ENCODE measurements around the gene KCNB1.

Gene KCNB1

DNA sequence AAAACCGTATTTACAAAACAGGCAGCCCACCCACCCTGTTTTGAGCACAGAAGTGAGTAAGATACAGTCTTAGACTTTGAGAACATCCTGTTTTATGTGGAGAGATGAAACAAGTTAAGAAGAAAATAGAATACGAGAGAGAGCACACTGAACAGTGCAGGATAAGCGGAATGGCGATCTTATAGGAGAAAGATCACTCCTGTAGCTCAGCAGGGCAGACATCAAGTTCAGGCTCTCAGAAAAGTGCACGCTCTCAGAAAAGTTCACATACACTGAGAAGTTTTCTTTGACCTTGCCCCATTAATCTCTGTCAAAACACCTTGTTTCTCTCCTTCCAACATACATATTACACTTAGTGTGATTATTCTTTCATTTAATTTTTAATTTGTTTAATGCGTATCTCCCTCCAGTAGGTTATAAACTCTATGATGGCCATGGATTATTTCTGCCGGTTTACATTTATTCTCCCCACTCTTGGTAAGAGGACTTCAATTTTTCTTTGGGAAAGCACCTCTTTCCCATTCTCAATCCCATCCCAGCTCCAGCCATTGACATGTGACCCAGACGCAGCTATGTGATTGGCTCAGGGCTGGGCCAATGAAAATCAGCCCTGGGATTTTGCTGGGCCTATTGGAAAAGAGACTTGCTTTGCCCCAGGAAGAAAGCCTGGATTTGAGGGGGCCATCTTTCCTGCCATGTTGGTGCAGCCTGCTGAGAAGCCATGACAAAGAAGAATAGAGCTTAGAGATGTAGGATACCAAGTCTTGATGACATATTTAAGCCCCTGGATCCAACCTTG, 16.2 kb downstream of the KCNB1 start:
- DNase-seq: no peak

DNA sequence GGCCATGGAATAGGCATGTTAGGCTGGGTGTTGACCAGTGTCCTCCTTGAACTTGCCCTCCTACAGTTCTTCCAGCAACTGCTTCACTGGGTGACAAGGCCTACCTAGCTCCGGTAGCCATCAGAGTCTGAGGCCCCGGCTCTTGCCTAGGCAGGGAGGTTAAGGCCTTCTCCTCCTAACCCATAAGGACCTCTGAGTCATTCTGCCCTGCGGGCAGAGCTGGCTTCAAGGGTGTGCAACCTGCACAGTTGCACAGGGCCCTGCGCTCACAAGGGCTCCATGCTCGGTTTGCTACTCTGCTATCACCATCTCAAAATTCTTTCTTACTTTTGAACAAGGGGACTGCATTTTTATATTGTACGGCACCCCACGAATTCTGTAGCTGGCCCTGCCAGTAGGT, 17.9 kb downstream of the KCNB1 start:
- DNase-seq: no peak

DNA sequence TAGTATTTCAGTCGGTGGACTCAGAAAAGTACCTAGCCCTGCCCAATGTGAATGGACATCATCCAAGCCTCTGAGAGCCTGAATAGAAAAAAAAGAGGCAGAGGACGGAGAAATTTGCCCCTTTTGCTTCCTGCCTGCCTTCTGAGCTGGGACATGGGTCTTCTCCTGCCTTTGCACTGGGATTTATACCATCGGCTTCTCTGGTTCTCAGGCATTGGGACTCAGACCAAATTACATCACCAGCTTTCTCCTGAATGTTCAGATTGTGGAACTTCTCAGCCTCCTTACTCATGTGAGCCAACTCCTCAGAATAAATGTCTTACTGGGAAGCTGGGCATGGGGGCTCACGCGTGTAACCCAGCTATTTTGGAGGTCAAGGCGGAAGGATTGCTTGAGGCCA, 19.8 kb downstream of the KCNB1 start:
- DNase-seq: no peak

DNA sequence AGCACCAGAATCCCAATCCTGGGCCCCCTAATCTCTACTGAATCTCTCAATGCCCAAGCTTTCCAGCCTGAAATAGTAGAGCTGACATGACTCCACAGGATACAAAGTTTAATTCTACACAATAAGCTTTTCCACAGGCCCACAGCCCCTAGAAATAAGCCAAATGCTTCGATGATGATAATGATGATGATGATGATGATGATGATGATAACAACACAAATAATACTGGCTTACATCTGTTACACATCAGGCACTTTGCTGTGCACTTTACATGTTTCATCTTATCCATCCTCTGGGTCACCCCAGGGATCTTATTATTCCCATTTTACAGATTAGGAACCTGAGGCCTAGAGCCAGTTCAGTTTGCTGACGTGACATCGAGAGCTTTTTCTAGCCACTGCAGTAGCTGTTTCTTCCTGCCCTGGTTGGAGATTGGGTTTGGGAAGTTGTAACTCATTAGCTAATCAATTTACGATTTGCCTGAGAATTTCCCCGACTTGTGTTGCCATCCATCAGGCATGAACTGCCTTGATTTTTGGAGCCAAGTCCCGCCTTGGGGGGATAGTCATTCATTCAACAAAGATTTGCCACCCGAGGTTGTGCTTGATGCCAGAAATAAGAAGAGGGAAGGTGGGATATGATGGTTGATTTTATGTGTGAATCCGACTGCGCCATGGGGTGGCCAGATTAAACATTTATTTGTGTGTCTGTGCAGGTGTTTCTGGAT, 20.4 kb downstream of the KCNB1 start:
- DNase-seq: no peak

DNA sequence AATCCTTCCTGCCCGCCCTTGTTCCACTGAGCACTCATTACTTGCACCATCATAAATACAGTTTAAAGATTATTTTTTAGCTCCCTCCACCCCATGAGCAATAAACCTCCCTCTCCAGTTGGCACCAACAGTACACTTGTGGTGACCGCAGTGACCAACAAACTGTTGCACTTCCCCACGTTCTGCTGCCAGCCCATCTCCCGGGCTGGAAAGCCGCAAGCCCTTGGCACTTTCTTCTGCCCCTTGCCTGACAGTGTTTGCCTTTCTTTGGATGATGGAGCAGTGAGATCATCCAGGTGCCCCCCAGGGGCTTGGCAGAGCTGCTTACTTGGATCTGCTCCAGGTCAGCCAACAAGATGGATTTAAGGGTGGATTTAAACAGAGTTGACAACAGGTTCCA, 21.6 kb downstream of the KCNB1 start:
- DNase-seq: peak; percentile 36

DNA sequence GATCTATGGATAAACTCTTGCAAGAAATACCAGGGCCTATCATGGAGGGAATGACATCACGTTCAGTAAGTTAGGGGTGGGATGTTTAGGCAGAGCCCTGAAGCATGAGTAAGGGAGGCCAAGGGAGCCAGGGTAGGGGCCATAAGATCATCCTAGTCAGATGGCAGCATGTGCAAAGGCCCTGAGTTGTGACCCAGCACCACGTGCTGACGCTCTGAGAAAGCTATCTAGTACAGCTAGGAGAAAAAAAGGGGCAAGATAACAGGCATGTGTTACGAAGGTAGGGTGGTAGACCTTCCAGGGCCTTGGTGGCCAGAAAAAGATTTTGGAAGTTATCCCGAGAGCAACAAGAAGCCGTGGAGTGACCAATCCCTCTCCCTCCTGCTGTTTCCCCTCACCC, 22.3 kb downstream of the KCNB1 start:
- no peak for DNase-seq

DNA sequence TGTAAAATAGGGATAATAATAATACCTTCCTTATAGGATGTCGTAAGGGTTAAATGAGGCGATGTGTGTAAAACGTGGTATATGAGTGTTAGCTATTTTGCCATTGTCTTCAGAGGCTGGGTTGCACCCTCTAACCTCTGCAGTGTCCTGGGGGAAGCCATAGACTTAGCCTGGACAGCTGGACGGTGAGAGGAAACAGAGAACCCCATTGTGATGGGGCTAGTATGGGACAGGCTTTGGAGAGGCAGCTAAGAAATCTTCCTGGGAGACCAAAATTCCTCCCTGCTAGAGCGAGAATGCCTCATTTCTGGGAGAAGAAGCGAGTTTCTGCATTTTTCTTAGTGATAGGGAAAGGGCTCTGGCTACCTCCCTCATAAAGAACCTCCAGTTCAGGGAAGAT, 22.8 kb downstream of the KCNB1 start:
- DNase-seq: no peak

DNA sequence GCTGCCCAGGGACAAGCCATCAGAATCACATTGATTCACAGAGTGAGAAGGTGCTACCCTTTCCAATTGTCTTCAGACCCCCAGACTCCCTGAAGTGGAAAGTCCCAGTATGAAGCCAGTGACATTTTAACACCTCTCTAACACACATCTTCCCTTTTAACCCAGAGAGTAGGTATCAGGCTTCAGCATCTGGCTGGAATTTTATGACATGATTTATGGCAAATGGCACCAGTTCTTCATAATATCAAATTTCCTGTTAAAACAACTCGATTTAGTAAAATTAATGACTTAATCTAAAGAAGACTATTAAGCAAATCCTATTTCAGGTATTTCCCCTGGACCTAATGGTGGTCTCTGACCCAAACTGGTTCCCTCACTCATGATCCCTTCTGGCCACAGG, 25.0 kb downstream of the KCNB1 start:
- no peak for DNase-seq

DNA sequence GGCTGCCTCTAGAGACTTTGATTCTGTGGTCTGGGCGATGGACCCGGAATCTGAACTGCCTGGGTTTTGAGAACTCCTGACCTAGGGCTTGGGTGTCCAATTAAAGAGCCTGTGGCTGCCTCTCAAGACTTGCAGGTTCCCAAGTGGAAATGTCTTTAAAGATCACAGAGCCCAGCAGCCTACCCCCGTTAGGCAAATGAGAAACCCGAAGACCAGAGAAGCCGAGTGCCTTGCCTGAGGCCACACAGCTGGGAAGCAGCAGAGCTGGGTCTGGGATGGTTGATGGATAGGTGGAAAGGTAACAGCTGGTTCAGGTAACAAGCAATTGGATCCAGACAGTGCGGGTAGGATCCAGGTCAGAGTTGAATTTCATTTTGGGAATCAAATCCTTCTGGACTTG, 25.8 kb downstream of the KCNB1 start:
- no peak for DNase-seq

DNA sequence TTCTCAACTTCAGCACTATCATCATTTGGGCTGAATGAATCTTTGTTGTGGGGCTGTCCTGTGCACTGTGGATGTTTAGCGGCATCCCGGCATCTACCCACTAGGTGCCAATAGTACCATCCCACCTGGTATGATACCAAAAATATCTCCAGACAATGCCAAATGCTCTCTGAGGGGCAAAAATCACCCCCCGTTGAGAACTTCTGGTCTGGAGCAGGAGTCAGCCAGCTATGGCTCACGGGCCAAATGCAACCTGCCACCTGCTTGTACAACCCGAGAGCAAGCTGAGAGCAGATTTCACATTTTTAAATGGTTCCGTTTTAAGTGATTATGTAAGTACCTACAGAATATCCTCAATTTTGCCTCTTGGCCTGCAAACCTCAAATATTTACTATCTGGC, 26.8 kb downstream of the KCNB1 start:
- no peak for DNase-seq

DNA sequence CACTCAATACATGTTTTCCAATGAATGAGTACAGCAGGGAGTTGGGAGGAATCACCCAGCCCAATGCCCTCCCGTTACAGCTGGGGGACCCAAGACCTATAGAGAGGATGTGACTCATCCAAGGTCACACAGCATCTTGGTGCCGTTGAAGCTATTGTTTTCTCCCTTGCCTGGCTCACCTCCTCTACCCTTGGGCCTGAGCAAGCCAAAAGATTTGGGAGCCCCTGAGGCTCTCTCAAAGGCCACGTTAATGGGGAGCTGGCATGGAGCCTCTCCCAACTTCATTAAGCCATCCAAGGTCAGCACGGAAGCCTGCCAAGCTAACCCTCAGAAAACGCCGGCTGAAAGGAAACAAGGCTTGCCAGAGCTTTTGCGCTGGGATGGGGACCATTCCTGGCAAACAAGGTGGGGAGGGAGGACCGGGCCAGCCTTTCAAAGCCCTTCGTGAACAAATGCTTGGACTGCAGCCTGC, 30.4 kb downstream of the KCNB1 start:
- DNase-seq: no peak

DNA sequence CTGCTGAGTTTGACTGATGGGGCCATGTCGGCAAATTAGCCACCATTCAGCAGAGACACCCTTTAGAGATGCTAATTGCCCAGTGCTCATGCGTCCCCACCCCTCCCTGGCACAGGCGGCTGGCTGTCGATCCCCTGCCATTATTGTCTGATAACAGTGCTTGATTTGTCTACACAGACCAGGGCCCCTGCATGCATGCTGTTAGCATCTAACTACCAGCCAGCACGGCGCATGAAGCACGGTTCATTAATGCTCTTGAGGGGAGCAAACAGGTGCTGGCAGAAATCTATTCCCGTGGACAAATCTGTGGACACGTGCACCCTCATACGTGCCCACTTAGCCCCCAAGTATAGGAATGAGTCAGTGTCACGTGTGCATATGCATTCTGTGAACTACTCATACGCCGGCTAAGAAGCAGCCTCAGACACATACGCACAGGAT, 32.2 kb downstream of the KCNB1 start:
- DNase-seq: no peak

DNA sequence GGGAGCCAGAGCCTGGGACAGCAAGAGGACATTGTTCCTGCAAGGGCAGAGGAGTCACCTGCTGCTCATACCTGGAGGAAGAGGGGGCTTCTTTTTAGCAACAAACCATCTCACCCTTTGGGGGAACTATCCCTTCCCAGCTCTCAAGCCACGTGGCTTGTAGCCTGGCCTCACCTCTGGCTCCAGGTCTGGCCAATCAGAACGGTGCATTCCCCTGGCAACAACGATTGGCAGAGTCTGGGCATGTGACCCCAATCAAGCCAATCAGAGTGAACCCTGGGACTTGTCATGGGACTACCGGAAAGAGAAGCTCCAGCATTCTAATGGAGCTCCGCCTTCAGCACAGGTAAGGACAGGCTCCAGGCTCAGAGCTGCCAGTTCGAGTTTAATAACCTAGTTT, 33.6 kb downstream of the KCNB1 start:
- no peak for DNase-seq

DNA sequence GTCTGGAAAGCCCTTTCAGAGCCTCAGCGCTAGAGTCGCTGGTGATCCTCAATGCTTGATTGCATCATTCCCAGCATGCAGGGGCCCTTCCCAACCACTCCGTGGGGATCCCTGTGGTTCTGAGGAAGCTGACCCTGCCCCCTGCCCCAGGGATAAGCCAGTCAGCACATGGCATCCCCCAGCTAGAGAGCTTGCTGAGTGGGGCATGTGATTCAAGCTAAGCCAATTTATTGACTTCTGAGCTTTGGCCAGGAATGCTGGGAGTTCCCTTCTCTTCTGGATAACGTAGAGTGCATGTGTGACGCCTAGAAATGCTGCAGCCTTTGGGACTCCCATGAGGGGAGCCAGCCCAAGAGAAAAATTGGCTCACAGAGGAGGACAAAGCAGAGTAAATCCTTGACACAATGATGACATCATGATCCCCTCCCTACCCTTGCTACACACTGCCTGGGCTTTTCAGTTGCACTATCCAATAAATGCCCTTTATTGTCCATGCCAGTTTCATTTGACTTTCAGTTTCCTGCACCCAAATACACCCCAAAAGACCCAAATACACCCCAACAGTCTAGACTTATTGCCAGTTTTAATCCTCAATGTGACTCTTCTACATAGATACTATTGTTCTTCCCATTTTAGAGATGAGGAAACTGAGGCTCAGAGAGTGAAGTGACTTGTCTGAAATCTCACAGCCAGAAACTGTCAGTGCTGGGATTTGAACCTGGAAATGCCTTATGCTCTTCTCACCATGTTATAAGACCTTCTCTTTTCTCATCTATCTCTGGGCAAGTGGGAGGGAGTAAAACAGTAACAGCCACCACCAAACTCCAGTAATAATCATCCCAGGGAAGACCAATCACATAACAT, 34.3 kb downstream of the KCNB1 start:
- DNase-seq: no peak

DNA sequence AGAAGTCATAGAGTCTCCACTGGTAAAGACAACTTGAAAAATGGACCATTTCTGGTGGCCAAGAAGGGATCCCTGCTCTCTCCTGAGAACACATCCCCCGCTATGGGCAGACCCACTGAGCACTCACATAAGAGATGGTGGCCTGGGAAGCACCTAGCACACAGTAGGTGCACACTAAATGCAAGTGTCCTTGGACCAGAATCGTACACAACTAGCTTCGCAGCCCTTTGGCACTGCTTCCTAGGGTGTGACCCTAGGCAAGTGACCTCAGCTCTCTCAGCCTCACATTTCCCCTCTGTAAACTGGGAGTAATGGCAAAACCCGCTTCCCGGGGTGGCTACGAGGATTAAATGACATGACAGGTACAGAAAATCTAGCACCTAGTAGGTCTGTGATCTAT, 35.1 kb downstream of the KCNB1 start:
- no peak for DNase-seq

DNA sequence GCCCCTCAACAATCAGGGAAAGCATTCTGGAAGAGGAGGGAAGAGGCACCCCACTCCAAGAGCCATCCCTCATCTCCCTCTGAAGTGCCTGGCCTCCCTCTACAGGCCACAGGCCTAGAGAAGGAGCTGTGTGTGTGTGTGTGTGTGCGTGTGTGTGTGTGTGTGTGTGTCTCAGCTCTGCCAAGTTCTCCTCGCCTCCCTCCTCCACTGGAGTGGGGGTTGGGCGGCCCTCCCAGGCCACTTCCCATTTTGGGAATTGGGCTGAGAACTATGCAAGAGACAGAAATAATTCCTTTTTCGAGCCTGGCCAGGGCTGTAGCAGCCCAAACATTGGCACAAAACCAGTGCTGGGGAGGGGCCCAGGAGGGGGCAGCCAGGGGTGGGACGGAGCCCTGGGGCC, 35.7 kb downstream of the KCNB1 start:
- no peak for DNase-seq

DNA sequence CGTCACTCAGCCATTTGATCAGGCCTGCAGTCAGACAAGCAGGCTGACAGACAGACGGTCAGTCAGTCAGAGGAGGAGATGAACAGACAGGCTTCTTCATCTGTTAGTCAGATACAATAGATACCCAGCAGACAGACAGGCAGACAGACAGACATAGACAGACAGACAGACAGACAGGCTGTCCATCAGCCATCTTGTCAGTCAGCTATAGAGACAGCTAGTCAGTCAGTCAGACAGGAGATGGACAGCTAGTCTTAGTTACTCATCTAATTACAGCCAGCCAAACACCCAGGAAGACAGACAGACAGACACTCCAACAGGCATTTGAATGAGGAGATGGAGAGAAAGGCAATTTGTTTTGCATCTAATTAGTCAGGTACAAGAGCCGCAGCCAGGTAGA, 36.4 kb downstream of the KCNB1 start:
- DNase-seq: no peak

DNA sequence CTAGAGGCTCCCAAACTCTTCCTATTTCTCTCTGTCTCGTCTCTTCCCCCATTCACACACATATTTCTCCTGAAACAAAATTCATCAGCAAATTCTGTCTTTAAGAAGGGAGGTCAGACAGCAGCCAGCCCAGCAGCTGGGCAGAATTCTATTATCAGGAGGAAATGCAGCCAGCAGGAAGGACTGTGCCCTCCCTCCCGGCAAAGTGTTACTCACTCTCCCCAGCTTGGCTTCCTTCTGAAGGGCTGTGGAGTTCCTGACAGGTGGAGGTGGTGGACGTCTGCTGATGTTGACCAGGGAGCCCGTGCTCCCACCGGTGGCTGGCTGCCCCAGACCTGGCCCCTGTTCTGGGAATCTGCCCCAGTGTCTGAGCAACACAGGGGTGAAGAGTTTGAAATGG, 37.3 kb downstream of the KCNB1 start:
- DNase-seq: no peak

DNA sequence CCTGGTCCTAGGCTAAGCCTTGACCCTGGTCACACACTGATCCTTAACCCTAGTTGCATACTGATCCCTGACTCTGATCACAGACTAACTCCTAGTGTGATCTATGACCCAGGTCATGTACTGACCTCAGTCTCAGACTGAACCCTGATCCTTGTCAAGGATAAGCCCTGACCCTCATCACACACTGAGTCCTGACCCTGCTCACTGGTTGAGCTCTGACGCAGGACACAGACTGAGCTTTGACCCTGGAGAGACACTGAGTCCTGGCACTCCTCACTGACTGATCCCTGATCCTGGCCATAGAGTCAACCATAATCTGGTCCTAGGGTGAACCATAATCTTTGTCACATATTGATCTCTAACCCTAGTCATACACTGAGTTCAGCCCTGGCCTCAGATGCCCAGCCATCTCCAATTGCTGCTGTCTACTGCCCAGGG, 37.9 kb downstream of the KCNB1 start:
- DNase-seq: no peak

DNA sequence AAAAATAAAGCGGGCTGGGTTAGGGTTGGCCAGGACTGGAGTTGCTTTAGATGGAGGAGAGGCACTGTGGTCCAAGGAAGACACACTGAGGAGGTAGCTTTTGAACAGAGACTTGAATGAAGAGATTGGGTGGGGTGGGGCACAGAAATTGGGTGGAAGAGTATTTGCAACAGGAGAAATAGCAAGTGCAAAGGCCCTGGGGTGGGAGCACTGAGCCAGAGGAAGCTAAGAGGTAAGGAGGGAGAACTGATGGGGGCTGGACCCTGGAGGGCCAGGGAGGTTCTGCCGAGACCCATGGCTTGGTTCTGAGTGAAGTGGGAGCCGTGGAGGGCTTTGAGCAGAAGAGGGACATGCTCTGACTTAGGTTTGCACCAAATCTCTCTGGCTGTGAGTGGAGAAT, 45.4 kb downstream of the KCNB1 start:
- no peak for DNase-seq

DNA sequence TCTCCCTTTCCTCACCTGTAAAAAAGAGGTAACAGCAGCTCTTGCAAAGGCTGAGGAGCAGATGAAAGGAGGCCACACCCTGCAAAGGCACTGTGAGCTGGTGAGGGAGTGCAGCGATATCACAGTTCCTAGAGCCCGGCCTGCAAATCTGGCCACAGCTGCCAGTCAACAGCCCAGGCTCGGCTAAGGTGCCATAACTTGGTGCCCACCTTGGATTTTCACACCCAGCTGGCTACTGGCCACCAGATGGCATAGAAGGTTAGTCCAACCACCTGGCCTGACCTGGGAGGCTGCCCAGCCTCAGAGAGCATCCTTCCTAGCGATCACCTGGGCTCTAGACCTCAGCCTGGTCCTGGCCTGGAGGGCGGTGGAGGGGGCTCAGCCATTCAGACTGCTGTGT, 46.8 kb downstream of the KCNB1 start:
- DNase-seq: no peak

DNA sequence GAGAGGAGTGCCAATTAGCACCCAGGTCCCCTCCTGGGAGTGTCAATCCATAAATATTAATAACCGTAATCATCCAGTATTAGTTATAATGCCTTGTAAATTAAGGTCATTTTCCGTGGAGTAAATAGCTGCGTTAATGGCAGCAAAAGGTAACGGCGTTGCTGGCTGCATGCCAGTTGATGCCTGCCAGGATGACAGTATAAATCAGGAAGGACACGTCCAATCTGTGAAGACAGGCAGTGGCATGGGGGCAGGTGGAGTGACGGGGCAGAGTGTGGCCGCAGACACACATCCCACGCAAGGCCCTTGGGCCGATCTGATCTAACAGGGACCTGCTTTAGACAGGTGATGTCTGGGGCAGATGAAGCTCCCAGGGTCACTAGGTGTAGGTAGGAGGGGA, 49.1 kb downstream of the KCNB1 start:
- no peak for DNase-seq

DNA sequence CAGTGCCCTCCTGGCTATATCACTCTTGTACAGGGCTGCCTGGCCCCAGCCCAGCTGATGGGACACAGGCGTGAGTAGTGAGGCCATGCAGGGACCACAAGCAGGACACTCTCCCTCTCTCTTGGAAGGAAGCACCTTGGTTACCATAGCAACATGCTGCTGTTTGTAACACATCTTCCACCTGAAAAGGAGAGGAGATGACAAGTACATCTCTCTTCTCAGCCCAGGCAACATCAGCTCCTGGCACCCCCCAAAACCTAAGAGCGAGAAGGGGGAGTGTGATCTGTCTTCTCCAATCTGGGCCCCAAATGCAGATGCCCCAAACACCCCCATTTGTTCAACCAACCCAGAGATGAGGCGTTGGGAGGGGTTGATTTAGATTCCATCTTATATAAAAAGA, 49.9 kb downstream of the KCNB1 start:
- DNase-seq: no peak

DNA sequence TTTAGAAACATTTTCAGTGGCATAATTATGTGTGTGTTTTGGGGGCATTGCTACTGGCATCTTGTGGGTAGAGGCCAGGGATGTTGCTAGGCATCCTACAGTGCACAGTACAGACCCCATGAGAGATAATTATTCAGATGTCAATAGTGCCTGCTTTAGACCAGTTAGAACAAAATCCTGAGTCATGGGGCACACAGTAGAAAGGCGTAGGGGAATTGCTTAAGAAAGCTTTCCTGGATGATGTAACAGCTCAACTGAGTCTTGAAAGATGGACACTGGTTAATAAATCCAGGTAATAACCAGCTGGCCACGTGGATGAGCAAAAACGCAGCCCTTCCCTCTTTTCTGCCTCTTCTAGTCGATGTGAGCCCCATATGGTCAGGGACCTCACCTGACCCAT, 51.1 kb downstream of the KCNB1 start:
- DNase-seq: no peak
